ENCODE measurements around the gene KCNQ5.

Gene KCNQ5

GRCh38 chr6:72624557-72625160, 2.8 kb downstream of the KCNQ5 start:
- no peak overlapping the region for H3K4me3 ChIP-seq (ENCODE audit: low read depth, low read length)
- TF ChIP-seq, protein P1, sequence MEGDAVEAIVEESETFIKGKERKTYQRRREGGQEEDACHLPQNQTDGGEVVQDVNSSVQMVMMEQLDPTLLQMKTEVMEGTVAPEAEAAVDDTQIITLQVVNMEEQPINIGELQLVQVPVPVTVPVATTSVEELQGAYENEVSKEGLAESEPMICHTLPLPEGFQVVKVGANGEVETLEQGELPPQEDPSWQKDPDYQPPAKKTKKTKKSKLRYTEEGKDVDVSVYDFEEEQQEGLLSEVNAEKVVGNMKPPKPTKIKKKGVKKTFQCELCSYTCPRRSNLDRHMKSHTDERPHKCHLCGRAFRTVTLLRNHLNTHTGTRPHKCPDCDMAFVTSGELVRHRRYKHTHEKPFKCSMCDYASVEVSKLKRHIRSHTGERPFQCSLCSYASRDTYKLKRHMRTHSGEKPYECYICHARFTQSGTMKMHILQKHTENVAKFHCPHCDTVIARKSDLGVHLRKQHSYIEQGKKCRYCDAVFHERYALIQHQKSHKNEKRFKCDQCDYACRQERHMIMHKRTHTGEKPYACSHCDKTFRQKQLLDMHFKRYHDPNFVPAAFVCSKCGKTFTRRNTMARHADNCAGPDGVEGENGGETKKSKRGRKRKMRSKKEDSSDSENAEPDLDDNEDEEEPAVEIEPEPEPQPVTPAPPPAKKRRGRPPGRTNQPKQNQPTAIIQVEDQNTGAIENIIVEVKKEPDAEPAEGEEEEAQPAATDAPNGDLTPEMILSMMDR (IDR thresholded peaks at IDR 0.05; ENCODE audit: low read depth, low read length) = peak; percentile 39

GRCh38 chr6:72626126-72626525, 4.3 kb downstream of the KCNQ5 start:
- TF ChIP-seq, protein P1 (IDR thresholded peaks at IDR 0.05; ENCODE audit: low read depth, low read length) = no peak
- H3K4me3 ChIP-seq (ENCODE audit: low read depth, low read length) = no peak overlapping the region

DNA sequence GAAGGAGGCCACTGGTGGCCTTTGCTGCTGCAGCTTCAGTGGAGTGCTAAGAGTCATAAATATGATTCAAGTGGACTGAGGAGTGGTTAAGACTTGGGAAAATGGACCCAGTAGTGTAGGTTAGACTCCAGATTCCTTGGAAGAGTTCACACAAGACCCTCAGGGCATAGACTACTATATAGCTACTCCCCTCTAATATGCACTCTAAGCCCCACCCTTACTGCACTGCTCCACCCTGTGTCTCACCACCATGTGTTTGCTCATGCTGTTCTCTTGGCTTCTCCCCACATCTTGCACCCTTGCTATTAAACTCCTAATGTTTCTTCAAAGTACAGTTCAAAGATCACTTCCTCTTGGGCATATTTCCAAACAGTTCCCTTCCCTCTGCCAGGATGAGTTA, 5.7 kb downstream of the KCNQ5 start:
- no peak overlapping the region for H3K4me3 ChIP-seq (ENCODE audit: low read depth, low read length)
- TF ChIP-seq, protein P1 (IDR thresholded peaks at IDR 0.05; ENCODE audit: low read depth, low read length) = no peak

DNA sequence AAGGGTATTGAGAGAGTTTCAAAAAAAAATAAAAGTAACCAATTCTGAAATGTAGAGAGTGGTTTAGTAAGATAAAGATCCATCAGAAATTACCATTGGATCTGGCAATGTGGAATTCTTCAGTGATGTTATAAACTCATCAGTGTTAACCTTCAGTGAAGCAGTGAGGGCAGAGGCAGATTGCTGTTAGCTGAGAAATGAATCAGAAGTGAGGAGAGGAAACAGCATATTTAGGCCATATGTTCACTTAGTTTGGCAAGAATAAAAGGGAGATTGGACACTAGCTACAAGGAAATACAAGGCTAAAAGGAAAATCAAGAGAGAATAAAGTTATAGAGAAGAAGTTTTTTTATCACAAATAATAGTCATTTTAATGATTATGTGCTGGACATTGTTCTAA, 9.6 kb downstream of the KCNQ5 start:
- H3K4me3 ChIP-seq (ENCODE audit: low read depth, low read length) = no peak overlapping the region
- TF ChIP-seq, protein P1 (IDR thresholded peaks at IDR 0.05; ENCODE audit: low read depth, low read length) = no peak

- H3K4me3 ChIP-seq (ENCODE audit: low read depth, low read length) = no peak overlapping the region
Observed at GRCh38 chr6:72635636-72636035, 13.8 kb downstream of the KCNQ5 start.

DNA sequence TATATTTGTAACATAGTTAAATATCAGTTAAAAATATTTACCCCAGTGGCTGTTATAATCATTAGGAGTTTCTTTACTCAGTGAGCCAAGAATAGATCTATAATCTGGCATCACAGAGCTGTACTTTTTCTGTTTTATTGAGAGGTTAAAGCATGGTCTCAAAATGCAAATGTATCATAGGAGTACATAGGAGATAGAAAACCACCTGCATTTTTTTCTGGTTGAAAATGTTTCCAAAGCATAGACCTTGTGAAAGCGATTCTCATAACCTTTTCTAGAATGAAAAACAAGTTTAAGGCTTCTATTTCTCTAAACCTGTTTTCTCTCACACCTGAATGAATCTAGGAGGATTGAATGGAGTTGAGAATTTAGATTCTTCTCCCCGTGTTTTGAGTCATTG, 14.4 kb downstream of the KCNQ5 start:
- no peak overlapping the region for H3K4me3 ChIP-seq (ENCODE audit: low read depth, low read length)
- TF ChIP-seq, protein P1 (IDR thresholded peaks at IDR 0.05; ENCODE audit: low read depth, low read length) = no peak

More at GRCh38 chr6:72635636-72636035, 13.8 kb downstream of the KCNQ5 start:
- TF ChIP-seq, protein P1 (IDR thresholded peaks at IDR 0.05; ENCODE audit: low read depth, low read length) = no peak

- H3K4me3 ChIP-seq (ENCODE audit: low read depth, low read length) = no peak overlapping the region
- TF ChIP-seq, protein P1 (IDR thresholded peaks at IDR 0.05; ENCODE audit: low read depth, low read length) = no peak
Observed at GRCh38 chr6:72636786-72637185, 14.9 kb downstream of the KCNQ5 start.
